HepG2 (cell line): ENCODE data around the gene RBM19. TPM values are rescaled to one million over a fixed set of nuclear protein-coding genes. Genes with fewer than 3 reads are reported as not detected.

Experiments
- AKAP8 ChIP-seq: sonication (generic); formaldehyde crosslinking; IDR thresholded peaks from 2 replicates; pipeline ENCODE4 v1.5.1; 2020; ENCODE audit warnings: mild to moderate bottlenecking, missing genetic modification reagents
- EP300 ChIP-seq, 3 experiments: sonication (generic) in 1 of 3; formaldehyde crosslinking in 1 of 3; IDR thresholded peaks; 2 replicates each; pipeline versions ENCODE4 v1.5.1 to v1.6.1; 2011 to 2020; ENCODE audit warnings: low read depth in 2 of 3, low read length in 2 of 3, borderline replicate concordance in 1 of 3, improper control_type of control experiment in 1 of 3, mild to moderate bottlenecking in 1 of 3, missing genetic modification reagents in 1 of 3, moderate library complexity in 1 of 3
- FOSL1 ChIP-seq: sonication (generic); formaldehyde crosslinking; IDR thresholded peaks from 2 replicates; pipeline ENCODE4 v1.9.0; 2021; ENCODE audit warnings: missing genetic modification reagents, borderline replicate concordance
- FOXC1 ChIP-seq: sonication (generic); formaldehyde crosslinking; IDR thresholded peaks from 2 replicates; pipeline ENCODE4 v1.8.0; 2022; ENCODE audit warnings: mild to moderate bottlenecking, missing genetic modification reagents, borderline replicate concordance
- FUBP1 ChIP-seq: sonication (generic); formaldehyde crosslinking; IDR thresholded peaks from 2 replicates; pipeline ENCODE4 v1.5.1; 2020; ENCODE audit warnings: missing genetic modification reagents, mild to moderate bottlenecking, borderline replicate concordance
- GABPA ChIP-seq, 2 experiments: IDR thresholded peaks; 2 replicates each; pipeline ENCODE4 v1.6.1; 2011 to 2016; ENCODE audit warnings: low read depth in 2 of 2, low read length in 1 of 2, missing biosample characterization in 1 of 2, missing genetic modification characterization in 1 of 2
- HMGA1 ChIP-seq: sonication (generic); formaldehyde crosslinking; conservative IDR thresholded peaks from 2 replicates; pipeline ENCODE4 v1.4.0; 2020; ENCODE audit warnings: missing genetic modification reagents
- HNF4A ChIP-seq: sonication (generic); formaldehyde crosslinking; IDR thresholded peaks from 2 replicates; pipeline ENCODE4 v1.4.0; 2020; ENCODE audit warnings: missing genetic modification reagents
- KAT8 ChIP-seq: IDR thresholded peaks from 2 replicates; pipeline ENCODE4 v1.6.1; 2016; ENCODE audit warnings: missing genetic modification reagents, missing compliant biosample characterization
- MAFG ChIP-seq: sonication (generic); formaldehyde crosslinking; IDR thresholded peaks from 2 replicates; pipeline ENCODE4 v1.5.1; 2020; ENCODE audit warnings: mild to moderate bottlenecking, missing genetic modification reagents
- MIER2 ChIP-seq: IDR thresholded peaks from 2 replicates; pipeline ENCODE4 v1.6.1; 2016; ENCODE audit warnings: missing biosample characterization, missing genetic modification reagents
- MXI1 ChIP-seq: IDR thresholded peaks from 3 replicates; pipeline ENCODE4 v1.6.1; 2012; ENCODE audit warnings: low read depth, low read length, inconsistent platforms, borderline replicate concordance
- NR1H2 ChIP-seq: sonication (generic); formaldehyde crosslinking; IDR thresholded peaks from 2 replicates; pipeline ENCODE4 v1.8.1; 2022; ENCODE audit warnings: low read depth, missing genetic modification reagents, borderline replicate concordance
- PTBP1 ChIP-seq: fragments of 200-400 bp; formaldehyde crosslinking; IDR thresholded peaks from 2 replicates; pipeline ENCODE4 v1.6.1; 2018; ENCODE audit warnings: low read length, low read depth; ENCODE audit not compliant: poor library complexity, severe bottlenecking
- RBM22 ChIP-seq: fragments of 200-400 bp; formaldehyde crosslinking; optimal IDR thresholded peaks from 2 replicates; pipeline ENCODE3; 2017; ENCODE audit warnings: mild to moderate bottlenecking, low read length, moderate library complexity
- TFE3 ChIP-seq: IDR thresholded peaks from 2 replicates; pipeline ENCODE4 v1.6.1; 2016
- ZFP37 ChIP-seq: sonication (generic); formaldehyde crosslinking; IDR thresholded peaks from 2 replicates; pipeline ENCODE4 v1.4.0; 2020; ENCODE audit warnings: missing genetic modification reagents, borderline replicate concordance
- ZNF138 ChIP-seq: sonication (generic); formaldehyde crosslinking; IDR thresholded peaks from 2 replicates; pipeline ENCODE4 v1.5.0; 2020; ENCODE audit warnings: mild to moderate bottlenecking, low read depth, missing genetic modification reagents
- ZNF225 ChIP-seq: sonication (generic); formaldehyde crosslinking; IDR thresholded peaks from 2 replicates; pipeline ENCODE4 v1.4.0; 2020; ENCODE audit warnings: mild to moderate bottlenecking, missing genetic modification reagents
- ZNF33A ChIP-seq: sonication (generic); formaldehyde crosslinking; IDR thresholded peaks from 2 replicates; pipeline ENCODE4 v1.5.1; 2020; ENCODE audit warnings: missing genetic modification reagents, mild to moderate bottlenecking, moderate library complexity, borderline replicate concordance
- ZNF446 ChIP-seq: sonication (generic); formaldehyde crosslinking; IDR thresholded peaks from 2 replicates; pipeline ENCODE4 v1.5.0; 2020; ENCODE audit warnings: mild to moderate bottlenecking, missing genetic modification reagents
- ZNF512 ChIP-seq: sonication (generic); formaldehyde crosslinking; IDR thresholded peaks from 2 replicates; pipeline ENCODE4 v1.4.0; 2020; ENCODE audit warnings: mild to moderate bottlenecking, missing genetic modification reagents
- ZNF660 ChIP-seq: sonication (generic); formaldehyde crosslinking; IDR thresholded peaks from 2 replicates; pipeline ENCODE4 v1.5.1; 2020; ENCODE audit warnings: mild to moderate bottlenecking, low read depth, missing genetic modification reagents, borderline replicate concordance
- ZNF788 ChIP-seq: sonication (generic); formaldehyde crosslinking; IDR thresholded peaks from 2 replicates; pipeline ENCODE4 v1.5.0; 2020; ENCODE audit warnings: mild to moderate bottlenecking, missing genetic modification reagents, borderline replicate concordance
- polyA plus RNA-seq, 8 experiments: library from polyadenylated mRNA; depleted of rRNA in 3 of 8; stranded (reverse) in 7 of 8; unstranded in 1 of 8; fragments of >200 nt; fragmentation: Illumina TruSeq in 4 of 8; extraction: Trizol in 4 of 8; gene quantifications; 2 replicates each; pipeline versions ENCODE4 v1.2.1 to v1.2.3, GENCODE V29; 2011 to 2016; ENCODE audit warnings: low read depth in 4 of 8, missing spikeins in 1 of 8, mixed read lengths in 1 of 8; ENCODE audit not compliant: insufficient read depth in 1 of 8
- total RNA-seq, 5 experiments: library from RNA; depleted of rRNA; stranded (reverse); fragments of >200 nt; fragmentation: Illumina TruSeq; extraction: Trizol; gene quantifications; 2 replicates each; pipeline ENCODE4 v1.2.3, GENCODE V29; 2016; ENCODE audit warnings: low read depth in 1 of 5

The RBM19 gene
- total and polyA plus RNA-seq, 2 of the 13 experiments (the other 11 are each of a cell fraction or from before 2014, with no cell fraction given): 19.3 to 32.2 TPM

DNA sequence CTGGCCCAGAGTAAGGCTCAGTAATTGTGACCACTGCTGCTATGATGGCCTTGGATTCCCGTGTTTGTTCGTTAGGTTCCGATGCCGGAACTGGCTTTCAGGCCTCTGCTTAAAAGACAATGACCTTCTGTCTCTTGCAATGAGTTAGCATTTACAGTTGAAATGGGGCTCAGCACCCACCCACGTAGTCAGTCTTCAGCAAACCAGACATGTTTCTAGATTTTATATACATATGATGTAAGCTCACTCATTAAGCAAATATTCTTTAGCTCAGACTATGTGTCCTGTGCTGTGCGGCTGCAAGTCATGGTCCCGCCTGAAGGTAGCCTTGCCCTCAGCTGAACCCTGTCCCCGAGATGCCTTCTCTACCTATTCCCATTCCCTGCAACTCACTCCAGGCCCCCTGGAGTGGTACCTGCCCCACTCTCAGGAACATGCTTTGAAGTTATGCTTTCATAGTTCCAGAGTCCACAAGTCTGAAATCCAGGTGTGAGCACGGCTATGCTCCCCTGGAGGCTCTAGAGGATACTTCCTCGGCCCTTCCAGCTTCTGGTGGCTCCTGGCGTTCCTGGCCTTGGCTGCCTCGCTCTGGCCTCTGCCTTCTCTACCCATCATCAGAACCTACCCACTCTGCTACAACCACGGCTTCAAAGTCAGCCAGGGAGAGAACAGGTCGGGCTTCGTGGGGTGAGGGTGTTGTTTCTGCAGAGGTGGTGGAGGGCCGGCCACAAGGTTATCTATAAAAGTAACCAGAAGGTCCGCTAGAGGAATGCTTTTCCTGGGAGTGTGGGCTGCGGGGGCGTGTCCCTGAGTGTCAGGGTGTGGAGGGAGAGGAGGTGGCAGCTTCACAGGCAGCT lies 157.8 kb downstream of the RBM19 start (continued):
- TF ChIP-seq MXI1 (no peak), HMGA1 (no peak), HNF4A (CRISPR knock-in tag) (peak; percentile 76), ZNF660 (CRISPR knock-in tag) (no peak), ZFP37 (CRISPR knock-in tag) (no peak), FOSL1 (CRISPR knock-in tag) (no peak), PTBP1 (no peak), AKAP8 (no peak), MAFG (CRISPR knock-in tag) (no peak), RBM22 (no peak), TFE3 (CRISPR knock-in tag) (no peak), EP300 (IDR thresholded peaks at IDR 0.05; ENCODE audit: low read depth in 2 of 2, low read length in 2 of 2) (peak in 1 of 2 experiments; percentile 50; a peak in 1 of 4 replicates), EP300 (CRISPR knock-in tag; IDR thresholded peaks at IDR 0.05; ENCODE audit: borderline replicate concordance) (peak; percentile 63; the same call in 1 of the 2 replicates), ZNF446 (CRISPR knock-in tag) (no peak), ZNF33A (no peak), ZNF788 (CRISPR knock-in tag) (0 out of 2 replicates have a peak, but pooled peaks have one; percentile 6), ZNF138 (CRISPR knock-in tag) (no peak), ZNF225 (CRISPR knock-in tag) (no peak), GABPA (IDR thresholded peaks at IDR 0.05; ENCODE audit: low read depth, low read length) (no peak), GABPA (CRISPR knock-in tag; IDR thresholded peaks at IDR 0.05; ENCODE audit: low read depth) (no peak), FUBP1 (CRISPR knock-in tag) (no peak), NR1H2 (CRISPR knock-in tag) (no peak), ZNF512 (no peak), MIER2 (CRISPR knock-in tag) (no peak), FOXC1 (CRISPR knock-in tag) (no peak), KAT8 (CRISPR knock-in tag) (no peak; the same call in 1 of the 2 replicates)
